Right lobe of liver (tissue), 6 donors: ENCODE measurements around the gene RPS6KB1. TPM values are rescaled to one million over a fixed set of nuclear protein-coding genes. Genes with fewer than 3 reads are reported as not detected.
"Not testable (repeated sequence)": the region's sequence is repeated elsewhere in the genome, so short reads cannot be mapped to it uniquely, and the experiment has no call there.

ENCODE experiments used
- ATAC-seq, 4 donors: fragments of 200-7000 bp; cut with Tn5 transposase; one replicate each; pipeline ENCODE4 v1.9.1; 2020; ENCODE audit warnings: mild to moderate bottlenecking in 4 of 4, moderate library complexity in 4 of 4
- DNase-seq, 3 donors: peaks; one replicate each; pipeline ENCODE4 v3.0.0-alpha.2; 2020
- H3K27ac ChIP-seq, 3 donors: fragments of 200-600 bp; one replicate each; pipeline ENCODE4 v1.8.0; 2022
- H3K27me3 ChIP-seq, 2 donors: fragments of 200-600 bp; one replicate each; pipeline ENCODE4 v1.8.0; 2022
- H3K36me3 ChIP-seq, 4 donors: fragments of 200-600 bp; sonication (generic) in 1 of 4; one replicate each; pipeline versions ENCODE4 v1.5.1 to v1.8.0; 2017 to 2022; ENCODE audit warnings: control low read depth in 1 of 4
- H3K4me1 ChIP-seq, 4 donors: fragments of 200-600 bp; sonication (generic) in 1 of 4; one replicate each; pipeline versions ENCODE4 v1.5.1 to v1.8.0; 2017 to 2022; ENCODE audit warnings: control low read depth in 1 of 4
- H3K4me3 ChIP-seq, 3 donors: fragments of 200-600 bp; one replicate each; pipeline ENCODE4 v1.8.0; 2022
- H3K9me3 ChIP-seq, 4 donors: fragments of 200-600 bp; sonication (generic) in 1 of 4; one replicate each; pipeline versions ENCODE4 v1.5.1 to v1.8.0; 2017 to 2022; ENCODE audit warnings: control low read depth in 1 of 4
- CTCF ChIP-seq, 4 donors: fragments of 200-600 bp in 3 of 4; fragments of 450-650 bp in 1 of 4; IDR thresholded peaks; one replicate each; pipeline versions ENCODE4 v1.5.1 to v1.8.0; 2016 to 2022; ENCODE audit warnings: antibody characterized with exemption in 4 of 4, mild to moderate bottlenecking in 2 of 4
- POLR2A ChIP-seq: fragments of 450-650 bp; IDR thresholded peaks from one replicate; pipeline ENCODE4 v1.6.1; 2017; ENCODE audit warnings: antibody characterized with exemption, mild to moderate bottlenecking
- WGBS: methylation state at CpG from one replicate; pipeline ENCODE4 v1.1.6; 2018; ENCODE audit warnings: low coverage, low lambda C conversion rate; ENCODE audit not compliant: insufficient coverage; ENCODE audit errors: missing lambda C conversion rate; 5-methylcytosine and 5-hydroxymethylcytosine counted together
- intact Hi-C, 2 donors: fragments of 100-400 bp; cut with DNase I; formaldehyde crosslinking; loops; one replicate each; pipeline versions ENCODE4 v1.11.2 to v1.14.1; 2022
- total RNA-seq, 6 experiments: library from RNA; depleted of rRNA in 2 of 6; stranded (reverse); fragments of >200 nt in 2 of 6; fragmentation: NEBNext Ultra II Directional in 3 of 6; extraction: Animal tissue kit (Norgen Biotek cat#: 25700) in 3 of 6; gene quantifications; one replicate each; pipeline versions ENCODE4 v1.1.0 to v1.2.4, GENCODE V29; 2016 to 2023
- donor health status: DM: no; HTN: yes; CAD: no.
- donor health status: DM: no; HTN: no; CAD: no.
- donor health status: DM: no; HTN: no; CAD: no.
- donor health status: DM: no; HTN: yes; CAD: no.
- donor health status: DM: no; HTN: yes; CAD: no.

Gene RPS6KB1
- total RNA-seq, 6 experiments from 2014 or later, result 11.3 to 20.3 (median 14.8) TPM

DNA sequence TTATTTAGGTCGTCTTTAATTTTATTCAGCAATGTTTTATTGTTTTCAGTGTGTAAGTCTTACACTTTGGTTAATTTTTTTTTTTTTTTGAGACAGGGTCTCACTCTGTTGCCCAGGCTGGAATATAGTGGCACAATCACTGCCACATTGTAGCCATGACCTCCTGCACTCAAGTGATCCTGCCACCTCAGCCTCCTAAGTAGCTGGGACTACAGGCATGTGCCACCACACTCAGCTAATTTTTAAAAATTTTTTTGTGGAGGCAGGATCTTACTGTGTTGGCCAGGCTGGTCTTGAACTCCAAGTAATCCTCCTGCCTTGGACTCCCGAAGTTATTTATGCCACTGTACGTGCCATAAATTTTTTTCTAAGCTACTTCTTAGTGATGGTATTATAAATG, 14.5 kb downstream of the RPS6KB1 start:
- no peak for ATAC-seq
- Histone ChIP-seq H3K27me3 (no peaks in the 10 kb centered on the region), H3K27ac (no peak overlapping the region), H3K9me3 (no peaks in the 10 kb centered on the region), H3K36me3 (peaks cover 0 to 6% (median 0%) of the 10 kb centered on the region in 4 donors), H3K4me3 (no peak overlapping the region), H3K4me1 (no peaks in the 10 kb centered on the region)
- intact Hi-C loops, result loop anchor here in 1 of 2 donors (10.0 kb wide), 1 partner anchor 147 kb away; no protein-coding TSS in a partner anchor
- 100% methylated on average over 2 of the region's 3 CpGs for WGBS
- TF ChIP-seq CTCF (IDR thresholded peaks at IDR 0.05), result no peak
- no peak for TF ChIP-seq POLR2A
- no peak for DNase-seq

DNA sequence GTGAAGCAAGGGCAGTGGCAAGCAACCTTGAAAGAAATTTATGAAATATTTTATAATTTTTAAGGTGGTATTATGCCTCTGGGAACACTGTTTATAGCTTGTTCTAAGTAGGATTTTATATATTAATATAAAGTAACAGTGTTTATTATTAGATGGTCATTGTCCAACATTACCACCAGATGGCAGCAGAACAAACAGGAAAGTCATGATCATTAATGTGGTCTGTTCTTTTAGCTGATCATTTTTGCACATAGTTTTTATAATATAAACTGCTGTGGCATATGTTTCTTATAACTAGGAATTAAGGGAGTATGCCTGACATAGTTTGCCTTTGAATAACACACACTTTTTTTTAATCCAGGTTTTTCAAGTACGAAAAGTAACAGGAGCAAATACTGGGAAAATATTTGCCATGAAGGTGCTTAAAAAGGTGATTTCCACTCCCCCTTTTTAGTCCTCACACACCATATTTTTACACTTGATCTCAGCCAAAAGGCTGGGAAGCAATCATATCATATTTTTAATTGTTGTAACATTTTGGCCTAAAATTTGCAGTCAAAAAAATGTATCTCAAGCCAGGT, 21.4 kb downstream of the RPS6KB1 start:
- Histone ChIP-seq H3K27ac (no peak overlapping the region), H3K4me1 (no peaks in the 10 kb centered on the region), H3K9me3 (no peaks in the 10 kb centered on the region), H3K27me3 (no peaks in the 10 kb centered on the region), H3K4me3 (no peak overlapping the region), H3K36me3 (peaks cover 0 to 41% (median 3%) of the 10 kb centered on the region in 4 donors)
- TF ChIP-seq CTCF (IDR thresholded peaks at IDR 0.05), result peak; percentile 49 to 73 (median 71)
- no peak for TF ChIP-seq POLR2A
- no peak for DNase-seq
- intact Hi-C loops, result no loop called here
- 71% methylated on average over 1 of the region's 1 CpG for WGBS
- ATAC-seq, result peak; percentile 41 to 69 (median 66)

DNA sequence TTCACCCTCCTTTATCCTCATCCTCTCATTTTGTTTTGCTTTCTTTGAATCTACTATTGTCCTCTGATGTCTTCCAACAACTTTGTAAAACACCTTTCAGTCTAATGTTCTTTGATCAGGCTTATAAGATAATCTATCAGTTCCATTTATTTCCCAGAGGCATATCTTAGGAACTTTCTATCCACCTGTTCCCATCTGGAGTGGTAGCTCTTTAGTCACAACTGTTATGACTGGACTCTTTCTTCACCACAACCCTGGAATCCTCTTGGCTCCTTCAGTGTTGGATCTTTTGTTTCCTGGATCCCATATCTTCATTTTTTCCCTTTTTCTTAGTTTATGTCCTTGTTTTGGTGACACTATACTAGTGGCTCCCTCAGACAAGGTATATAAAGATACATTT, 23.5 kb downstream of the RPS6KB1 start:
- H3K27me3 ChIP-seq, result no peaks in the 10 kb centered on the region
- H3K9me3 ChIP-seq, result no peaks in the 10 kb centered on the region
- DNase-seq, result no peak
- no peak for ATAC-seq
- no peak overlapping the region for H3K4me3 ChIP-seq
- intact Hi-C loops, result no loop called here
- peaks cover 0 to 42% (median 8%) of the 10 kb centered on the region in 4 donors for H3K36me3 ChIP-seq
- H3K27ac ChIP-seq, result no peak overlapping the region
- TF ChIP-seq CTCF (IDR thresholded peaks at IDR 0.05), result no peak
- no peaks in the 10 kb centered on the region for H3K4me1 ChIP-seq

DNA sequence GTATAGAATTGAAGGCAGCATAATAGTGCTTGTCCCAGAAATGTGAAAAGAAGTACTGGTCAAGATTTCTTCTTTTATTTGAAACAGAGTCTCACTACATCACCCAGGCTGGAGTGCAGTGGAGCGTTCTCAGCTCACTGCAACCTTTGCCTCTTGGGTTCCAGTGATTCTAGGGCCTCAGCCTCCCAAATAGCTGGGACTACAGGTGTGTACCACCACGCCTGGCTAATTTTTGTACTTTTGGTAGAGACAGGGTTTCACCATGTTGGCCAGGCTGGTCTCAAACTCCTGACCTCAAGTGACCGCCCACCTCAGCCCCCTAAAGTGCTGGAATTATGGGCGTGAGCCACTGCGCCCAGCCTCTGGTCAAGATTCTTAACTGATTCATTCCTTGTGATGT, 27.7 kb downstream of the RPS6KB1 start:
- H3K4me3 ChIP-seq, intact Hi-C loops, ATAC-seq, H3K4me1 ChIP-seq, DNase-seq, H3K27ac ChIP-seq, H3K9me3 ChIP-seq, H3K27me3 ChIP-seq: not testable (repeated sequence)
- WGBS, result 100% methylated on average over 2 of the region's 5 CpGs
- peaks cover 0 to 42% (median 11%) of the 10 kb centered on the region in 4 donors for H3K36me3 ChIP-seq

GRCh38 chr17:59930121-59930520, 37.2 kb downstream of the RPS6KB1 start:
- H3K36me3 ChIP-seq, result peaks cover 0 to 77% (median 28%) of the 10 kb centered on the region in 4 donors
- H3K4me1 ChIP-seq, ATAC-seq, H3K4me3 ChIP-seq, H3K27ac ChIP-seq, DNase-seq, intact Hi-C loops, H3K9me3 ChIP-seq, H3K27me3 ChIP-seq: not testable (repeated sequence)
- WGBS, result 100% methylated on average over 2 of the region's 2 CpGs

DNA sequence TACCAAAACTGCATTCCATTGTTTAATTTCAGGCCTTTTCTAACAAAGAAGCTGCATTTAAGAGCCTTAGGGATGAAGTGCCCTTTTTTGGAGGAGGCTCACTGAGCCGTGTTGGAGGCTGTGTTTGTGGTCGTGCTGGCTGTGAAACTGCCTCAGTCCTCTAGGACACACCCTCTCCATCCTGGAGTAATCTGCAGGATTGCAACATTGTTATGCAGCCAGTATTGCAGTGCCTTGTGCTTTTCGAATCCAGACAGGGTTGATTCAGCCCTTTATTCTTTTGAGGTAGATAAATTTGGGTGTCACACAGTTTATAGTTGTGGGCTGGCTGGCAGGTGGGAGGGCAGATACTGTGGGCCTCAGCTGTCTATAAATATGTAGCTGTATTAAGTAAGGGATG, 37.8 kb downstream of the RPS6KB1 start:
- DNase-seq, H3K4me1 ChIP-seq, intact Hi-C loops, H3K27me3 ChIP-seq, H3K9me3 ChIP-seq, H3K27ac ChIP-seq, H3K4me3 ChIP-seq: not testable (repeated sequence)
- WGBS, result 13% methylated on average over 3 of the region's 3 CpGs
- peak in 3 of 4 donors; percentile 46 to 61 (median 53) for ATAC-seq
- peaks cover 0 to 83% (median 31%) of the 10 kb centered on the region in 4 donors for H3K36me3 ChIP-seq

- H3K4me3 ChIP-seq, intact Hi-C loops, H3K4me1 ChIP-seq, DNase-seq, H3K9me3 ChIP-seq, H3K27me3 ChIP-seq, H3K27ac ChIP-seq, ATAC-seq: not testable (repeated sequence)
- WGBS, result 100% methylated on average over 1 of the region's 1 CpG
- H3K36me3 ChIP-seq, result peaks cover 0 to 85% (median 28%) of the 10 kb centered on the region in 4 donors
Observed at GRCh38 chr17:59933317-59933716, 40.4 kb downstream of the RPS6KB1 start.

- not testable (repeated sequence) for ATAC-seq
- 91% methylated on average over 3 of the region's 3 CpGs for WGBS
Observed at GRCh38 chr17:59940697-59941096, 47.8 kb downstream of the RPS6KB1 start.

More at GRCh38 chr17:59940697-59941096, 47.8 kb downstream of the RPS6KB1 start:
- DNase-seq, H3K4me1 ChIP-seq, H3K27ac ChIP-seq, H3K9me3 ChIP-seq, intact Hi-C loops, H3K4me3 ChIP-seq, H3K27me3 ChIP-seq: not testable (repeated sequence)
- H3K36me3 ChIP-seq, result peaks cover 0 to 65% (median 12%) of the 10 kb centered on the region in 4 donors
